ENCODE data around the gene RNPC3. TPM values are rescaled to one million over a fixed set of nuclear protein-coding genes. Genes with fewer than 3 reads are reported as not detected.
"Not testable (repeated sequence)": the region's sequence is repeated elsewhere in the genome, so short reads cannot be mapped to it uniquely, and the experiment has no call there.

The RNPC3 gene
- total RNA-seq, 1 experiment from 2014 or later = 20.1 TPM

DNA sequence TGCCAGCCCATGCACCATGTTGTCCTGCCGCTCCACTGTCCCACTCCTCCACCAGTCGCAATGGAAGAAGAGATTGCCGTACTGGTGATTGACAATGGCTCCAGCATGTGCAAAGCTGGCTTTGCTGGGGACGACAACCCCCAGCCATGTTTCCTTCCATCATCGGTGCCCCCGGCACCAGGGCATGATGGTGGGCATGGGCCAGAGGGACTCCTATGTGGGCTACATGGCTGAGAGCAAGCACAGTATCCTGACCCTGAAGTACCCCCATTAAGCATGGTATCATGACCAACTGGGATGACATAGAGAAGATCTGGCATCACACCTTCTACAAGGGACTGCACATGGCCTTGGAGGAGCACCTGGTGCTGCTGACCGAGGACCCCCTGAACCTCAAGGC is 44.0 kb downstream of the RNPC3 start:
- H3K9me3 ChIP-seq (ENCODE audit: low read depth, low read length, poor library complexity, severe bottlenecking) = no peaks in the 10 kb centered on the region
- H3K27me3 ChIP-seq (replicated peaks; ENCODE audit: insufficient read depth, low read depth, low read length, poor library complexity) = no peaks in the 10 kb centered on the region
- no peaks in the 10 kb centered on the region for H3K36me3 ChIP-seq (ENCODE audit: insufficient read depth, low read length, poor library complexity, severe bottlenecking)
- H3K4me3 ChIP-seq (ENCODE audit: low read depth, low read length, poor library complexity, severe bottlenecking) = no peak overlapping the region
- no TSS peak for BruUV-seq (replicated peaks)
- TF ChIP-seq, protein P1, sequence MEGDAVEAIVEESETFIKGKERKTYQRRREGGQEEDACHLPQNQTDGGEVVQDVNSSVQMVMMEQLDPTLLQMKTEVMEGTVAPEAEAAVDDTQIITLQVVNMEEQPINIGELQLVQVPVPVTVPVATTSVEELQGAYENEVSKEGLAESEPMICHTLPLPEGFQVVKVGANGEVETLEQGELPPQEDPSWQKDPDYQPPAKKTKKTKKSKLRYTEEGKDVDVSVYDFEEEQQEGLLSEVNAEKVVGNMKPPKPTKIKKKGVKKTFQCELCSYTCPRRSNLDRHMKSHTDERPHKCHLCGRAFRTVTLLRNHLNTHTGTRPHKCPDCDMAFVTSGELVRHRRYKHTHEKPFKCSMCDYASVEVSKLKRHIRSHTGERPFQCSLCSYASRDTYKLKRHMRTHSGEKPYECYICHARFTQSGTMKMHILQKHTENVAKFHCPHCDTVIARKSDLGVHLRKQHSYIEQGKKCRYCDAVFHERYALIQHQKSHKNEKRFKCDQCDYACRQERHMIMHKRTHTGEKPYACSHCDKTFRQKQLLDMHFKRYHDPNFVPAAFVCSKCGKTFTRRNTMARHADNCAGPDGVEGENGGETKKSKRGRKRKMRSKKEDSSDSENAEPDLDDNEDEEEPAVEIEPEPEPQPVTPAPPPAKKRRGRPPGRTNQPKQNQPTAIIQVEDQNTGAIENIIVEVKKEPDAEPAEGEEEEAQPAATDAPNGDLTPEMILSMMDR (conservative IDR thresholded peaks at IDR 0.05; ENCODE audit: low read depth, low read length) = no peak
- TF ChIP-seq EZH2 (IDR thresholded peaks at IDR 0.05; ENCODE audit: borderline replicate concordance, low read depth, low read length, poor library complexity, severe bottlenecking) = no peak
- H3K4me1 ChIP-seq (ENCODE audit: insufficient read depth, low read length, poor library complexity, severe bottlenecking) = no peaks in the 10 kb centered on the region
- no peak overlapping the region for H3K27ac ChIP-seq (ENCODE audit: low read depth, low read length, poor library complexity, severe bottlenecking)
- CTCF ChIA-PET = no interaction called here
- intact Hi-C loops (cut with micrococcal nuclease; ENCODE audit: unreplicated experiment) = no loop called here
- DNase-seq (ENCODE audit: low spot score) = no peak
- POLR2A ChIA-PET (ENCODE audit: low non-redundant PET) = no interaction called here

GRCh38 chr1:103571289-103571688 is 45.8 kb downstream of the RNPC3 start, which contains the start of gene AMY2B:
Gene AMY2B (plus strand): TSS chr1:103571589. CDS start chr1:103571603, 14 bp downstream.
- CTCF ChIA-PET; DNase-seq (ENCODE audit: low spot score); H3K4me3 ChIP-seq (ENCODE audit: low read depth, low read length, poor library complexity, severe bottlenecking); H3K9me3 ChIP-seq (ENCODE audit: low read depth, low read length, poor library complexity, severe bottlenecking); H3K4me1 ChIP-seq (ENCODE audit: insufficient read depth, low read length, poor library complexity, severe bottlenecking); POLR2A ChIA-PET (ENCODE audit: low non-redundant PET); BruUV-seq (replicated peaks); H3K27me3 ChIP-seq (replicated peaks; ENCODE audit: insufficient read depth, low read depth, low read length, poor library complexity); H3K36me3 ChIP-seq (ENCODE audit: insufficient read depth, low read length, poor library complexity, severe bottlenecking); H3K27ac ChIP-seq (ENCODE audit: low read depth, low read length, poor library complexity, severe bottlenecking); intact Hi-C loops (cut with micrococcal nuclease; ENCODE audit: unreplicated experiment): not testable (repeated sequence)

DNA sequence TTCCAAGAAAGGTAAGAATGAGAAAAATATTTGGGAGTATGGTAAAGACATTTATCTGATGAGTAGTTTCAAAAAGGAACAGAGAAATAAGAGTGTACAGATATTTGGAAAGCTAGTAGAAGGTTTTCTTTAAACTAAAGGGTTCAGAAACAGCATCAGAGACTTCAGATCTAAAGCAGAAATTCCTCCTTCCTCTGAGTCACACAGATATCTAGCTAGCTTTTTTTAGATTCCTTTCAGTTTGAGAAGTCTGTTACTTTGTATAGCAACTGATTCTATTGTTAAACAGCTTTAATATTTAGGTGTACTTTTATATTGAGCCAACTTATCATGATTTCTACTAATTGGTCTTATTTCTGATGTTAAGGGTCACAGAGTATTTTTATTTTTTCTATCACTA is 50.6 kb downstream of the RNPC3 start:
- no TSS peak for BruUV-seq (replicated peaks)
- ChIA-PET CTCF (interaction anchor here (0.6 kb wide), 1 partner anchor 96 kb away, joined by 3 read pairs; no protein-coding TSS in a partner anchor), POLR2A (ENCODE audit: low non-redundant PET) (no interaction called here)
- no peaks in the 10 kb centered on the region for H3K9me3 ChIP-seq (ENCODE audit: low read depth, low read length, poor library complexity, severe bottlenecking)
- TF ChIP-seq EZH2 (IDR thresholded peaks at IDR 0.05; ENCODE audit: borderline replicate concordance, low read depth, low read length, poor library complexity, severe bottlenecking) = no peak
- TF ChIP-seq, protein P1 (conservative IDR thresholded peaks at IDR 0.05; ENCODE audit: low read depth, low read length) = no peak
- intact Hi-C loops (cut with micrococcal nuclease; ENCODE audit: unreplicated experiment) = no loop called here
- no peaks in the 10 kb centered on the region for H3K36me3 ChIP-seq (ENCODE audit: insufficient read depth, low read length, poor library complexity, severe bottlenecking)
- no peak for DNase-seq (ENCODE audit: low spot score)
- no peaks in the 10 kb centered on the region for H3K27me3 ChIP-seq (replicated peaks; ENCODE audit: insufficient read depth, low read depth, low read length, poor library complexity)
- no peak overlapping the region for H3K27ac ChIP-seq (ENCODE audit: low read depth, low read length, poor library complexity, severe bottlenecking)
- H3K4me3 ChIP-seq (ENCODE audit: low read depth, low read length, poor library complexity, severe bottlenecking) = no peak overlapping the region
- no peaks in the 10 kb centered on the region for H3K4me1 ChIP-seq (ENCODE audit: insufficient read depth, low read length, poor library complexity, severe bottlenecking)

DNA sequence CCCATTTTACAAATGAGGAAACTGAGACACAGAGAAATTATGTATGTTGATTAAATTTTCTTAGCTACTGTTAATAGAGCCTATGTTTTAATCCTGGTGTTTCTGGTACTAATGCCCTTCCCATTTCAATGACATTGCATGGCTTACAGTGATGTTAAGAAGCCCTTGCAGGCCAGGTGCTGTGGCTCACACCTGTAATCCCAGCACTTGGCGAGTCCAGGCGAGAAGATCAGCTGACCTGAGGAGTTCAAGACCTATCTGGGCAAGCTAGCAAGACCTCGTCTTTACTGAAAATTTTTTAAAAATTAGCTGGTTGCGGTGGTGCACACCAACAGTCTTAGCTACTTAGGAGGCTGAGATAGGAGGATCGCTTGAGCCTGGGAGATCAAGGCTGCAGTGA is 51.3 kb downstream of the RNPC3 start:
- H3K27ac ChIP-seq (ENCODE audit: low read depth, low read length, poor library complexity, severe bottlenecking); H3K4me1 ChIP-seq (ENCODE audit: insufficient read depth, low read length, poor library complexity, severe bottlenecking); H3K27me3 ChIP-seq (replicated peaks; ENCODE audit: insufficient read depth, low read depth, low read length, poor library complexity); POLR2A ChIA-PET (ENCODE audit: low non-redundant PET); intact Hi-C loops (cut with micrococcal nuclease; ENCODE audit: unreplicated experiment); BruUV-seq (replicated peaks); H3K9me3 ChIP-seq (ENCODE audit: low read depth, low read length, poor library complexity, severe bottlenecking); CTCF ChIA-PET; H3K4me3 ChIP-seq (ENCODE audit: low read depth, low read length, poor library complexity, severe bottlenecking); DNase-seq (ENCODE audit: low spot score); H3K36me3 ChIP-seq (ENCODE audit: insufficient read depth, low read length, poor library complexity, severe bottlenecking): not testable (repeated sequence)

All from A673 (cell line).